Left lung (tissue), 10 donors: ENCODE measurements around the gene DSCAML1. TPM values are rescaled to one million over a fixed set of nuclear protein-coding genes. Genes with fewer than 3 reads are reported as not detected.

Experiments
- ATAC-seq: fragments of 200-7000 bp; cut with Tn5 transposase; one replicate; pipeline ENCODE4 v1.9.1; 2020; ENCODE audit warnings: moderate library complexity
- DNase-seq, 4 donors: peaks; one replicate each; pipeline ENCODE4 v3.0.0-alpha.2; 2013 to 2020
- H3K27ac ChIP-seq, 2 donors: fragments of 200-600 bp; sonication (generic) in 1 of 2; one replicate each; pipeline versions ENCODE4 v1.5.0 to v1.8.0; 2020 to 2021
- H3K27me3 ChIP-seq, 2 donors: fragments of 200-600 bp; sonication (generic) in 1 of 2; one replicate each; pipeline versions ENCODE4 v1.5.0 to v1.8.0; 2020 to 2021
- H3K36me3 ChIP-seq, 2 donors: fragments of 200-600 bp; sonication (generic) in 1 of 2; one replicate each; pipeline versions ENCODE4 v1.5.0 to v1.8.0; 2020 to 2021
- H3K4me1 ChIP-seq, 2 donors: fragments of 200-600 bp; one replicate each; pipeline ENCODE4 v1.8.0; 2021
- H3K4me3 ChIP-seq, 2 donors: fragments of 200-600 bp; sonication (generic) in 1 of 2; one replicate each; pipeline versions ENCODE4 v1.5.0 to v1.8.0; 2020 to 2021; ENCODE audit warnings: mild to moderate bottlenecking in 1 of 2
- H3K9me3 ChIP-seq, 2 donors: fragments of 200-600 bp; sonication (generic) in 1 of 2; one replicate each; pipeline versions ENCODE4 v1.5.0 to v1.8.0; 2020 to 2021
- intact Hi-C, 2 donors: fragments of 100-400 bp; cut with DNase I; formaldehyde crosslinking; loops; one replicate each; pipeline versions ENCODE4 v1.11.2 to v1.14.2; 2022
- polyA plus RNA-seq, 6 donors: library from polyadenylated mRNA; unstranded; fragments of 120-200 nt; gene quantifications; one replicate each; pipeline ENCODE4 v1.2.1, GENCODE V29; 2013; ENCODE audit not compliant: insufficient read length in 6 of 6
- total RNA-seq, 2 donors: library from RNA; stranded (reverse); fragmentation: NEBNext Ultra II Directional; extraction: Animal tissue kit (Norgen Biotek cat#: 25700); gene quantifications; one replicate each; pipeline ENCODE4 v1.2.1, GENCODE V29; 2021
- TF ChIP-seq, protein P1 (sequence below), 2 donors: fragments of 200-600 bp; sonication (generic) in 1 of 2; IDR thresholded peaks; one replicate each; pipeline versions ENCODE4 v1.5.0 to v1.8.0; 2021; ENCODE audit warnings: antibody characterized with exemption in 2 of 2
- donor health status: DM: no; HTN: yes; CAD: no.
- donor health status: DM: no; HTN: no; CAD: no.

DSCAML1 gene
- total and polyA plus RNA-seq, 8 donors = 0.35 to 1.8 (median 1.2) TPM

GRCh38 chr11:117663821-117664220 is 133.2 kb downstream of the DSCAML1 start:
- intact Hi-C loops = no loop called here
- no peak overlapping the region for H3K4me3 ChIP-seq
- TF ChIP-seq, protein P1, sequence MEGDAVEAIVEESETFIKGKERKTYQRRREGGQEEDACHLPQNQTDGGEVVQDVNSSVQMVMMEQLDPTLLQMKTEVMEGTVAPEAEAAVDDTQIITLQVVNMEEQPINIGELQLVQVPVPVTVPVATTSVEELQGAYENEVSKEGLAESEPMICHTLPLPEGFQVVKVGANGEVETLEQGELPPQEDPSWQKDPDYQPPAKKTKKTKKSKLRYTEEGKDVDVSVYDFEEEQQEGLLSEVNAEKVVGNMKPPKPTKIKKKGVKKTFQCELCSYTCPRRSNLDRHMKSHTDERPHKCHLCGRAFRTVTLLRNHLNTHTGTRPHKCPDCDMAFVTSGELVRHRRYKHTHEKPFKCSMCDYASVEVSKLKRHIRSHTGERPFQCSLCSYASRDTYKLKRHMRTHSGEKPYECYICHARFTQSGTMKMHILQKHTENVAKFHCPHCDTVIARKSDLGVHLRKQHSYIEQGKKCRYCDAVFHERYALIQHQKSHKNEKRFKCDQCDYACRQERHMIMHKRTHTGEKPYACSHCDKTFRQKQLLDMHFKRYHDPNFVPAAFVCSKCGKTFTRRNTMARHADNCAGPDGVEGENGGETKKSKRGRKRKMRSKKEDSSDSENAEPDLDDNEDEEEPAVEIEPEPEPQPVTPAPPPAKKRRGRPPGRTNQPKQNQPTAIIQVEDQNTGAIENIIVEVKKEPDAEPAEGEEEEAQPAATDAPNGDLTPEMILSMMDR (IDR thresholded peaks at IDR 0.05) = no peak
- ATAC-seq = peak; percentile 30
- H3K27ac ChIP-seq = no peak overlapping the region
- DNase-seq = peak in 3 of 4 donors; percentile 13 to 60 (median 30)
- no peaks in the 10 kb centered on the region for H3K9me3 ChIP-seq
- H3K4me1 ChIP-seq = peaks cover 0 to 6% of the 10 kb centered on the region in 2 donors
- no peaks in the 10 kb centered on the region for H3K36me3 ChIP-seq
- H3K27me3 ChIP-seq = peaks cover 0 to 8% of the 10 kb centered on the region in 2 donors

DNA sequence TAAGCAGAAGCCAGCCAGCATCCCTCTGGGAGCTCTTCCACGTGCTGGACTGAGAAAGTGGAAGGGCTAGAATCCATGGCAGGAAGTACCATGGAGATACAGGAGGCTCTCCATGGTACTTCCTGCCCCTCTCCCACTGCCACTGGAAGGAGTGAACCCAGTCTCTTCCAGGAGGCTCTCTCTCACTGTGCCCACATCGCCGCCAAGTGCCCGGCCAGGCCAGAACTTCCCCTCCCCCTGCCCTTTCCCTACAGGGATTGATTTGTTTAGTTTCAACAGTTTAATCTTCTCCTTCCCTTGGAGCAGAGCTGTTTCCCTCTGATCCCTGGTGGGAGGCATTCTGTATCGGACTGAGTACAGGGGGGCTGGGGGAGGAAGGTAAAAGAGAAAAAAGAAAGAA is 133.6 kb downstream of the DSCAML1 start:
- ATAC-seq (no peak), DNase-seq (peak in 1 of 4 donors; percentile 42)
- no peaks in the 10 kb centered on the region for H3K36me3 ChIP-seq
- TF ChIP-seq, protein P1 (IDR thresholded peaks at IDR 0.05) = no peak
- peaks cover 0 to 8% of the 10 kb centered on the region in 2 donors for H3K27me3 ChIP-seq
- H3K9me3 ChIP-seq = no peaks in the 10 kb centered on the region
- peaks cover 0 to 6% of the 10 kb centered on the region in 2 donors for H3K4me1 ChIP-seq
- intact Hi-C loops = no loop called here
- H3K27ac ChIP-seq = no peak overlapping the region
- no peak overlapping the region for H3K4me3 ChIP-seq

GRCh38 chr11:117662671-117663269 is 134.2 kb downstream of the DSCAML1 start:
- ATAC-seq (no peak), DNase-seq (no peak)
- peaks cover 0 to 8% of the 10 kb centered on the region in 2 donors for H3K27me3 ChIP-seq
- H3K4me1 ChIP-seq = peaks cover 0 to 6% of the 10 kb centered on the region in 2 donors
- TF ChIP-seq, protein P1 (IDR thresholded peaks at IDR 0.05) = no peak
- no peak overlapping the region for H3K27ac ChIP-seq
- H3K36me3 ChIP-seq = no peaks in the 10 kb centered on the region
- H3K9me3 ChIP-seq = no peaks in the 10 kb centered on the region
- H3K4me3 ChIP-seq = no peak overlapping the region
- intact Hi-C loops = no loop called here

- TF ChIP-seq, protein P1 (IDR thresholded peaks at IDR 0.05) = no peak
- no peaks in the 10 kb centered on the region for H3K9me3 ChIP-seq
- intact Hi-C loops = no loop called here
- no peak for DNase-seq
- peaks cover 0 to 6% of the 10 kb centered on the region in 2 donors for H3K4me1 ChIP-seq
- H3K27me3 ChIP-seq = peaks cover 0 to 8% of the 10 kb centered on the region in 2 donors
- H3K36me3 ChIP-seq = no peaks in the 10 kb centered on the region
- ATAC-seq = no peak
- H3K27ac ChIP-seq = no peak overlapping the region
- no peak overlapping the region for H3K4me3 ChIP-seq
These were observed 134.8 kb downstream of the DSCAML1 start for GRCh38 chr11:117662255-117662654.

- no peak overlapping the region for H3K4me3 ChIP-seq
- H3K4me1 ChIP-seq = no peaks in the 10 kb centered on the region
- TF ChIP-seq, protein P1 (IDR thresholded peaks at IDR 0.05) = no peak
- no peak overlapping the region for H3K27ac ChIP-seq
- intact Hi-C loops = no loop called here
- ATAC-seq (no peak), DNase-seq (no peak)
- no peaks in the 10 kb centered on the region for H3K36me3 ChIP-seq
- peaks cover 0 to 4% of the 10 kb centered on the region in 2 donors for H3K27me3 ChIP-seq
- no peaks in the 10 kb centered on the region for H3K9me3 ChIP-seq
These were observed 138.2 kb downstream of the DSCAML1 start for GRCh38 chr11:117658809-117659208.
